HepG2 (cell line): ENCODE measurements around the gene CYB5R3. TPM values are rescaled to one million over a fixed set of nuclear protein-coding genes. Genes with fewer than 3 reads are reported as not detected.

Experiments
- AKAP8 ChIP-seq: sonication (generic); formaldehyde crosslinking; IDR thresholded peaks from 2 replicates; pipeline ENCODE4 v1.5.1; 2020; ENCODE audit warnings: mild to moderate bottlenecking, missing genetic modification reagents
- CEBPB ChIP-seq: IDR thresholded peaks from 2 replicates; pipeline ENCODE4 v1.6.1; 2011; ENCODE audit warnings: low read depth, low read length, improper control_type of control experiment, borderline replicate concordance
- CEBPG ChIP-seq: IDR thresholded peaks from 2 replicates; pipeline ENCODE4 v1.6.1; 2016
- DMAP1 ChIP-seq: IDR thresholded peaks from 2 replicates; pipeline ENCODE4 v1.6.1; 2016
- E2F1 ChIP-seq: sonication (generic); formaldehyde crosslinking; IDR thresholded peaks from 2 replicates; pipeline ENCODE4 v1.5.0; 2020; ENCODE audit warnings: missing genetic modification reagents
- EHMT2 ChIP-seq: fragments of 200-600 bp; sonication (generic); IDR thresholded peaks from 2 replicates; pipeline ENCODE4 v1.7.0; 2017; ENCODE audit warnings: antibody characterized with exemption, low read depth, low read length, borderline replicate concordance
- ISL2 ChIP-seq: sonication (generic); formaldehyde crosslinking; IDR thresholded peaks from 2 replicates; pipeline ENCODE4 v1.5.0; 2020; ENCODE audit warnings: missing genetic modification reagents
- KMT2B ChIP-seq: IDR thresholded peaks from 2 replicates; pipeline ENCODE4 v1.6.1; 2016; ENCODE audit warnings: missing genetic modification reagents, missing compliant biosample characterization
- MIER3 ChIP-seq: IDR thresholded peaks from 2 replicates; pipeline ENCODE4 v1.6.1; 2016; ENCODE audit warnings: missing compliant biosample characterization, borderline replicate concordance
- NAIF1 ChIP-seq: sonication (generic); formaldehyde crosslinking; IDR thresholded peaks from 2 replicates; pipeline ENCODE4 v1.5.0; 2020; ENCODE audit warnings: mild to moderate bottlenecking, missing genetic modification reagents, borderline replicate concordance
- PCBP2 ChIP-seq: fragments of 200-400 bp; formaldehyde crosslinking; optimal IDR thresholded peaks from 2 replicates; pipeline ENCODE3; 2018; ENCODE audit warnings: low read length, low read depth; ENCODE audit not compliant: poor library complexity, severe bottlenecking
- REL ChIP-seq: sonication (generic); formaldehyde crosslinking; conservative IDR thresholded peaks from 2 replicates; pipeline ENCODE4 v1.8.0; 2022; ENCODE audit warnings: mild to moderate bottlenecking, missing genetic modification reagents, moderate library complexity
- RNF2 ChIP-seq: fragments of 450-650 bp; conservative IDR thresholded peaks from 2 replicates; pipeline ENCODE4 v1.6.1; 2016; ENCODE audit warnings: low read depth
- SNRNP70 ChIP-seq: fragments of 200-400 bp; formaldehyde crosslinking; IDR thresholded peaks from 2 replicates; pipeline ENCODE4 v1.6.1; 2017; ENCODE audit warnings: mild to moderate bottlenecking, low read depth, low read length, moderate library complexity
- STAT6 ChIP-seq: sonication (generic); formaldehyde crosslinking; IDR thresholded peaks from 2 replicates; pipeline ENCODE4 v1.4.0; 2020; ENCODE audit warnings: missing genetic modification reagents, mild to moderate bottlenecking, borderline replicate concordance
- U2AF2 ChIP-seq: fragments of 200-400 bp; formaldehyde crosslinking; IDR thresholded peaks from 2 replicates; pipeline ENCODE4 v1.6.1; 2017; ENCODE audit warnings: low read depth, mild to moderate bottlenecking, low read length
- ZBTB34 ChIP-seq: sonication (generic); formaldehyde crosslinking; IDR thresholded peaks from 2 replicates; pipeline ENCODE4 v1.8.0; 2022; ENCODE audit warnings: mild to moderate bottlenecking, missing genetic modification reagents
- ZBTB38 ChIP-seq: sonication (generic); formaldehyde crosslinking; IDR thresholded peaks from 2 replicates; pipeline ENCODE4 v1.5.1; 2020; ENCODE audit warnings: mild to moderate bottlenecking, missing genetic modification reagents
- ZNF564 ChIP-seq: sonication (generic); formaldehyde crosslinking; IDR thresholded peaks from 2 replicates; pipeline ENCODE4 v1.8.1; 2023; ENCODE audit warnings: mild to moderate bottlenecking, missing genetic modification reagents
- ZNF737 ChIP-seq: sonication (generic); formaldehyde crosslinking; IDR thresholded peaks from 2 replicates; pipeline ENCODE4 v1.5.0; 2020; ENCODE audit warnings: missing genetic modification reagents, mild to moderate bottlenecking, borderline replicate concordance
- ZNF878 ChIP-seq: sonication (generic); formaldehyde crosslinking; IDR thresholded peaks from 2 replicates; pipeline ENCODE4 v1.8.1; 2023; ENCODE audit warnings: mild to moderate bottlenecking, missing genetic modification reagents, moderate library complexity
- polyA plus RNA-seq, 8 experiments: library from polyadenylated mRNA; depleted of rRNA in 3 of 8; stranded (reverse) in 7 of 8; unstranded in 1 of 8; fragments of >200 nt; fragmentation: Illumina TruSeq in 4 of 8; extraction: Trizol in 4 of 8; gene quantifications; 2 replicates each; pipeline versions ENCODE4 v1.2.1 to v1.2.3, GENCODE V29; 2011 to 2016; ENCODE audit warnings: low read depth in 4 of 8, missing spikeins in 1 of 8, mixed read lengths in 1 of 8; ENCODE audit not compliant: insufficient read depth in 1 of 8
- total RNA-seq, 5 experiments: library from RNA; depleted of rRNA; stranded (reverse); fragments of >200 nt; fragmentation: Illumina TruSeq; extraction: Trizol; gene quantifications; 2 replicates each; pipeline ENCODE4 v1.2.3, GENCODE V29; 2016; ENCODE audit warnings: low read depth in 1 of 5

CYB5R3 gene
- total and polyA plus RNA-seq, 2 of the 13 experiments (the other 11 are each of a cell fraction or from before 2014, with no cell fraction given): 32.4 to 305 TPM

- TF ChIP-seq ISL2 (CRISPR knock-in tag) (peak; percentile 85), U2AF2 (0 out of 2 replicates have a peak, but pooled peaks have one; percentile 87), CEBPB (no peak), REL (CRISPR knock-in tag) (peak; percentile 96), MIER3 (CRISPR knock-in tag) (peak; percentile 97; the same call in 1 of the 2 replicates), NAIF1 (peak; percentile 90), ZBTB38 (CRISPR knock-in tag) (no peak; the same call in none of the 2 replicates), E2F1 (CRISPR knock-in tag) (0 out of 2 replicates have a peak, but pooled peaks have one; percentile 10), STAT6 (peak; percentile 90; the same call in 1 of the 2 replicates), AKAP8 (CRISPR knock-in tag) (peak; percentile 82), ZNF878 (CRISPR knock-in tag) (peak; percentile 92), ZBTB34 (CRISPR knock-in tag) (peak; percentile 84; the same call in 1 of the 2 replicates), ZNF737 (CRISPR knock-in tag) (no peak), PCBP2 (peak; percentile 38), RNF2 (no peak), DMAP1 (CRISPR knock-in tag) (no peak; the same call in 1 of the 2 replicates), CEBPG (peak; percentile 41), EHMT2 (no peak), SNRNP70 (no peak), KMT2B (CRISPR knock-in tag) (peak; percentile 18; the same call in 1 of the 2 replicates), ZNF564 (CRISPR knock-in tag) (peak; percentile 41)
Observed at GRCh38 chr22:42615092-42615859, 33.9 kb downstream of the CYB5R3 start (continued).
